ENCODE results near the gene ZBTB20.

DNA sequence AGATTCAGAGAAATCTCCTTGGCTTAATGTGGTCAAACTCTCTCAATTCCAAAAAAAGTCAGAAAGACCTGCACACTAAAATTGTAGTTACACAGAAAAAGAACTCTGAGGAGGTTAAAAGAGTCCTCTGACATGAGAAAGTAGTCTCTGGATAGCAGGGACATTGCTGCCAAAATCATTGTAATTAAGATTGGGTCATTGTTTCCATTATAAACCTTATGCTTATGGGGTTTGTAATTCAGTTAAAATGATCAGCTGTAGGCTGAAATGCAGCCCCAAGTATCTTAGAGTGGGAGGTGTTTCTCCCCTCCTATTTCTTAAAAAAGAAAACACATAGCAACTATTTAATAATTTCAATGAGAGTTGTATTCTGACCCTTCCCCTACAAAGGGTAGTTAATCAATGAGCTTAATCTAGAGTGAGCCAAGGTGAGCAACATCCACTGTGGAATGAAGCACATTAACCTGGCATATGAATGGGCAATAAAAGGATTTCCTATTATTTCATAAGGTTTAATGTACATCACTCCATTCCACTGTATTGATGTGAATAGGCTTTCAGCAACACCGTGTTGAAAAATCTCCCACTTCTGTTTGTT is 446.4 kb downstream of the ZBTB20 start:
- TF ChIP-seq, protein P1, sequence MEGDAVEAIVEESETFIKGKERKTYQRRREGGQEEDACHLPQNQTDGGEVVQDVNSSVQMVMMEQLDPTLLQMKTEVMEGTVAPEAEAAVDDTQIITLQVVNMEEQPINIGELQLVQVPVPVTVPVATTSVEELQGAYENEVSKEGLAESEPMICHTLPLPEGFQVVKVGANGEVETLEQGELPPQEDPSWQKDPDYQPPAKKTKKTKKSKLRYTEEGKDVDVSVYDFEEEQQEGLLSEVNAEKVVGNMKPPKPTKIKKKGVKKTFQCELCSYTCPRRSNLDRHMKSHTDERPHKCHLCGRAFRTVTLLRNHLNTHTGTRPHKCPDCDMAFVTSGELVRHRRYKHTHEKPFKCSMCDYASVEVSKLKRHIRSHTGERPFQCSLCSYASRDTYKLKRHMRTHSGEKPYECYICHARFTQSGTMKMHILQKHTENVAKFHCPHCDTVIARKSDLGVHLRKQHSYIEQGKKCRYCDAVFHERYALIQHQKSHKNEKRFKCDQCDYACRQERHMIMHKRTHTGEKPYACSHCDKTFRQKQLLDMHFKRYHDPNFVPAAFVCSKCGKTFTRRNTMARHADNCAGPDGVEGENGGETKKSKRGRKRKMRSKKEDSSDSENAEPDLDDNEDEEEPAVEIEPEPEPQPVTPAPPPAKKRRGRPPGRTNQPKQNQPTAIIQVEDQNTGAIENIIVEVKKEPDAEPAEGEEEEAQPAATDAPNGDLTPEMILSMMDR (IDR thresholded peaks at IDR 0.05 in 8 of 11, conservative IDR thresholded peaks at IDR 0.05 in 3 of 11): no peak
- TF ChIP-seq POLR2AphosphoS5 (IDR thresholded peaks at IDR 0.05): no peak
- TF ChIP-seq POLR2A (IDR thresholded peaks at IDR 0.05): no peak

Measured in spleen (tissue), 7 donors.